OCI-LY7 (cell line): ENCODE data around the gene BTBD9. TPM values are rescaled to one million over a fixed set of nuclear protein-coding genes. Genes with fewer than 3 reads are reported as not detected.

ENCODE experiments used
- BruUV-seq: library from RNA; stranded (reverse); fragments of 400-500 nt; replicated peaks from 2 replicates; lab custom pipeline; 2021; lab: Mats Ljungman, UMichigan
- CTCF ChIA-PET: fragments of 300-600 bp; sonication (Branson Sonifier 250); formaldehyde crosslinking; loops from one replicate; lab custom pipeline; 2022; ENCODE audit warnings: antibody characterized with exemption; ENCODE audit not compliant: unreplicated experiment; lab: Charles Lee
- POLR2A ChIA-PET: fragments of 300-600 bp; sonication (Branson Sonifier 250); formaldehyde crosslinking; loops from one replicate; lab custom pipeline; 2022; ENCODE audit warnings: antibody characterized with exemption; lab: Charles Lee
- DNase-seq: peaks from one replicate; pipeline ENCODE4 v3.0.0-alpha.2; 2015; ENCODE audit warnings: low spot score
- H2AFZ ChIP-seq: fragments of 200-600 bp; sonication (generic), shearing (Covaris generic); 2 replicates; pipeline ENCODE4 v1.6.1; 2014; ENCODE audit warnings: mild to moderate bottlenecking, antibody characterized with exemption, low read length, moderate library complexity
- H3K27ac ChIP-seq: fragments of 200-600 bp; sonication (generic); 2 replicates; pipeline ENCODE4 v1.5.1; 2014; ENCODE audit warnings: mixed run types, low read depth, mild to moderate bottlenecking, moderate library complexity, low read length, inconsistent platforms; ENCODE audit not compliant: poor library complexity, severe bottlenecking
- H3K36me3 ChIP-seq: fragments of 200-600 bp; sonication (generic); 2 replicates; pipeline ENCODE4 v1.6.1; 2014; ENCODE audit warnings: mild to moderate bottlenecking, antibody characterized with exemption, low read length, moderate library complexity, mixed read lengths; ENCODE audit not compliant: insufficient read depth
- H3K4me1 ChIP-seq: fragments of 200-600 bp; sonication (generic); 2 replicates; pipeline ENCODE4 v1.5.1; 2014; ENCODE audit warnings: mild to moderate bottlenecking, low read length; ENCODE audit not compliant: insufficient read depth, poor library complexity, severe bottlenecking
- H3K4me2 ChIP-seq: fragments of 200-600 bp; sonication (generic); 2 replicates; pipeline ENCODE4 v1.6.1; 2014; ENCODE audit warnings: mild to moderate bottlenecking, low read length
- H3K4me3 ChIP-seq: fragments of 200-600 bp; sonication (generic); 2 replicates; pipeline ENCODE4 v1.5.1; 2014; ENCODE audit warnings: mild to moderate bottlenecking, low read depth, low read length; ENCODE audit not compliant: poor library complexity, severe bottlenecking
- H3K79me2 ChIP-seq: fragments of 200-600 bp; sonication (generic); 2 replicates; pipeline ENCODE4 v1.6.1; 2016; ENCODE audit warnings: low read depth, mild to moderate bottlenecking, low read length, moderate library complexity, mixed read lengths; ENCODE audit not compliant: insufficient read depth
- H3K9me2 ChIP-seq: fragments of 200-600 bp; sonication (generic); 2 replicates; pipeline ENCODE4 v1.6.1; 2016; ENCODE audit warnings: mild to moderate bottlenecking, low read length, mixed read lengths; ENCODE audit not compliant: insufficient read depth
- H3K9me3 ChIP-seq: fragments of 200-600 bp; sonication (generic); 2 replicates; pipeline ENCODE4 v1.6.1; 2014; ENCODE audit warnings: mild to moderate bottlenecking, mixed run types, low read length, mixed read lengths
- H4K20me1 ChIP-seq: fragments of 200-600 bp; sonication (generic); 2 replicates; pipeline ENCODE4 v1.6.1; 2014; ENCODE audit warnings: mild to moderate bottlenecking, antibody characterized with exemption, low read length, moderate library complexity, mixed read lengths; ENCODE audit not compliant: insufficient read depth
- CTCF ChIP-seq: fragments of 200-600 bp; sonication (generic); conservative IDR thresholded peaks from 2 replicates; pipeline ENCODE4 v1.5.1; 2014; ENCODE audit warnings: mild to moderate bottlenecking, antibody characterized with exemption, low read length, moderate library complexity, mixed read lengths
- EZH2phosphoT487 ChIP-seq: fragments of 200-600 bp; sonication (generic); IDR thresholded peaks from 2 replicates; pipeline ENCODE4 v1.6.1; 2018; ENCODE audit warnings: low read depth, borderline replicate concordance, mild to moderate bottlenecking, mixed run types, antibody characterized with exemption, low read length, moderate library complexity, mixed read lengths
- intact Hi-C: fragments of 100-400 bp; cut with micrococcal nuclease; formaldehyde crosslinking; loops from one replicate; pipeline ENCODE4 v1.10.0; 2022; ENCODE audit not compliant: unreplicated experiment
- total RNA-seq, 2 experiments: library from RNA; depleted of rRNA in 1 of 2; stranded (reverse); fragments of >200 nt in 1 of 2; shearing (Covaris generic) in 1 of 2; gene quantifications; 2 replicates each; pipeline ENCODE4 v1.2.3, GENCODE V29; 2014 to 2022

BTBD9 gene
- total RNA-seq, 2 experiments from 2014 or later = 5.9 to 7.3 TPM

DNA sequence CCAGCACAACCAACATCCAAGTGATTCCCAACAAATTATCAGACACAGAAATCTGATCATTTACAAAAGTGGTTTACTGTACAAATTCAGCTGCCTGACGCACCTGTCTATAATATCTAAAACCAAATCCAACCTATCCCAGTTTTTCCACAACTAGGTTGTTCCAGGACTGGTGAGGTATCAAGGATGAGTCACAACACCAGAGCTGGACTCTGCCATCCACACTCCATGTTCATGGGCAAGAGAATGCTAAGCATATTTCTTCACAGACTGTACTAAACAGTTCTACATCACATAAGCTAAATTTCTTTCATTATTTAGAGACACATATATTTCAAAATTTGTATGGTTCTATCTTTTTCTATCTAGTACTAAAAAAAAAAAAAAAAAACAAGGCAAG, 141.6 kb downstream of the BTBD9 start:
- TF ChIP-seq EZH2phosphoT487 = no peak
- TF ChIP-seq CTCF = no peak
- intact Hi-C loops = loop anchor here (10.0 kb wide), 1 partner anchor 263 kb away; no protein-coding TSS in a partner anchor
- POLR2A ChIA-PET = interaction anchor here (0.5 to 0.7 kb wide), 4 partner anchors 111 to 1080 kb away, joined by 3 to 6 read pairs (median 4); no protein-coding TSS in a partner anchor
- Histone ChIP-seq H3K79me2 (no peaks in the 10 kb centered on the region), H3K36me3 (no peaks in the 10 kb centered on the region), H3K4me3 (no peak overlapping the region), H3K4me2 (no peak overlapping the region), H4K20me1 (no peaks in the 10 kb centered on the region), H3K27ac (no peak overlapping the region), H3K4me1 (no peaks in the 10 kb centered on the region), H3K9me3 (no peaks in the 10 kb centered on the region), H2AFZ (no peak overlapping the region), H3K9me2 (no peaks in the 10 kb centered on the region)
- no peak for DNase-seq
- CTCF ChIA-PET = no interaction called here
- no TSS peak for BruUV-seq

DNA sequence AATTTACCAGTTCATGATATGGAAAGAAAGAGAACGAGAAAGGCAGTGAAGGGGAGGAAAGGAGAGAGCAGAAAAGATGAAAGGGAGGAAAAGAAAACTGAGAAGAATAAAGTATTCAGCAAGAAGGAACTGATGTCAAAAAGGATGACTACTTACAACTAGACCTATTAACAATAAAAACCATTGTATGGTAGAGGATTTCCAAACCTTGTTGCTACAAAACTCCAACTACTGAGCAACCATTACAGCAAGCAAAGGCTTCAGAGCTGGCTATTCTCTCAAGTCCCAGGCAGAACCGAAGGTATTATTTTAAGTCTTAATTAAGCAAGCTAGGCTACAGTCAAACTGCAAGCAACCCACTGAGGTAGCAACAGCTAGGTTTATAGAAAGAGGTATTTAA, 142.2 kb downstream of the BTBD9 start:
- no peaks in the 10 kb centered on the region for H3K4me1 ChIP-seq
- BruUV-seq = no TSS peak
- intact Hi-C loops = loop anchor here (10.0 kb wide), 1 partner anchor 263 kb away; no protein-coding TSS in a partner anchor
- H3K9me2 ChIP-seq = no peaks in the 10 kb centered on the region
- H3K4me3 ChIP-seq = no peak overlapping the region
- H4K20me1 ChIP-seq = no peaks in the 10 kb centered on the region
- TF ChIP-seq EZH2phosphoT487 (no peak), CTCF (no peak)
- no peaks in the 10 kb centered on the region for H3K36me3 ChIP-seq
- no peaks in the 10 kb centered on the region for H3K9me3 ChIP-seq
- no peak for DNase-seq
- no peak overlapping the region for H3K27ac ChIP-seq
- no peak overlapping the region for H2AFZ ChIP-seq
- ChIA-PET POLR2A (interaction anchor here (0.7 kb wide), 2 partner anchors 303 to 1079 kb away, joined by 3 to 6 read pairs; no protein-coding TSS in a partner anchor), CTCF (no interaction called here)
- no peak overlapping the region for H3K4me2 ChIP-seq
- H3K79me2 ChIP-seq = no peaks in the 10 kb centered on the region

- Histone ChIP-seq H3K36me3 (no peaks in the 10 kb centered on the region), H3K4me2 (no peak overlapping the region), H3K4me3 (no peak overlapping the region), H3K27ac (no peak overlapping the region), H4K20me1 (no peaks in the 10 kb centered on the region), H3K9me3 (no peaks in the 10 kb centered on the region), H2AFZ (no peak overlapping the region), H3K9me2 (no peaks in the 10 kb centered on the region), H3K79me2 (no peaks in the 10 kb centered on the region), H3K4me1 (no peaks in the 10 kb centered on the region)
- intact Hi-C loops = loop anchor here (2.0 to 10.0 kb wide), 3 partner anchors 75 to 705 kb away; no protein-coding TSS in a partner anchor
- no peak for DNase-seq
- ChIA-PET POLR2A (no interaction called here), CTCF (no interaction called here)
- no TSS peak for BruUV-seq
- TF ChIP-seq CTCF (no peak), EZH2phosphoT487 (no peak)
These were observed 143.7 kb downstream of the BTBD9 start for GRCh38 chr6:38495922-38496635.
